Kidney glomerular epithelial cell (primary cell): ENCODE results near the gene ARHGEF28.

Experiments
- DNase-seq: peaks from one replicate; lab custom pipeline; 2025; lab: John Stamatoyannopoulos, UW

The ARHGEF28 gene

DNA sequence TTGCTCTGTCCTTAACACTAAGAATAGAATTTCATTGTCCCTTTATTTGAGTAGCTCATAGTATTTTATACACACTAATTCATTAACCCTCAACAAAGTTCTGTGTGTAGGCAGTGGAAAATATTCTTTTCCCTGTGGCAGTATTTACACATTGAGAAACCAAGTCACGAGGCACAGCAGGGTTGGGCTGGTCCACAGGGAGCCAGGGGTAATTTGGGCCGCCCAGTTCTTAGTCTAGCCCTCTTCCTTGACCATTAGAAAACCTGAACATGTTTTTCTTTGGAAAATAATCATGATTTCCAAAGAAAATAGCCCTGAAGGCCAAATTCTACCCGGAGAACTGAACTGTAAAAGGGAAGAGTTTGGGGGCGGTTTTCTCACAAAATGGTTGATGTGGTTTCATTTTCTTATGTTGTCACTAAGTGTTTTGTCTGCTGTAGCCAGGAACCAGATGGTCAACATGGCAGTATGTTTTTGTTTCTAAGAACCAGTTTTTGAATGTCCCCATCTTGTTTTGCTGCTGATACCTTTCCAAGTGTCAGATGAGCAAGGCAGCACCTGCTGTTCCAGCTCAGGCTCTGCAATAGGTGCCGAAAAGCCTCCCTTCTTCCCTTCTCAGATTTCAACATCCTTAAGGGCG is 29.6 kb downstream of the ARHGEF28 start:
- no peak for DNase-seq

- DNase-seq, result no peak
Observed at GRCh38 chr5:73661753-73662152, 35.8 kb downstream of the ARHGEF28 start.

- no peak for DNase-seq
Observed at GRCh38 chr5:73663161-73663859, 37.3 kb downstream of the ARHGEF28 start.

- DNase-seq, result peak; percentile 21
Observed at GRCh38 chr5:73663860-73664240, 37.9 kb downstream of the ARHGEF28 start.

DNA sequence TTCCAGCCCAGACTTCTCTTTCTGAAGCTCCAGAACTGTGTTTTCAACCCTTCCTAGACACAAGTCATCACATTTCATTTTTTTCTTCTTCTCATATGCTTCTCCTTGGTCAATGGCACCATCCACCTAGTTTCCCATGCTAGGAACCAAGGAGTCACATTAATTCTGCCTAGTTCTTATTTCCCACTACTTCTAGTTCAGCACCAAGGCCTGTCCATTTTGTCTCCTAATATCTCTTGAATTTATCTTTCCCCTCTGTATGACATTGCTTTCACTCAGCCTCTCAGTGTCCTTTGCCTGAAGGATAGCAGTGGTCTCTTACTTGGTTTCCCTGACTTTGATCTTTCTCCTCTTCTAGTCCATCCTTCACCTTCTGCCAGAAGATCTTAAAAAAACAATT is 38.8 kb downstream of the ARHGEF28 start:
- DNase-seq, result no peak

DNA sequence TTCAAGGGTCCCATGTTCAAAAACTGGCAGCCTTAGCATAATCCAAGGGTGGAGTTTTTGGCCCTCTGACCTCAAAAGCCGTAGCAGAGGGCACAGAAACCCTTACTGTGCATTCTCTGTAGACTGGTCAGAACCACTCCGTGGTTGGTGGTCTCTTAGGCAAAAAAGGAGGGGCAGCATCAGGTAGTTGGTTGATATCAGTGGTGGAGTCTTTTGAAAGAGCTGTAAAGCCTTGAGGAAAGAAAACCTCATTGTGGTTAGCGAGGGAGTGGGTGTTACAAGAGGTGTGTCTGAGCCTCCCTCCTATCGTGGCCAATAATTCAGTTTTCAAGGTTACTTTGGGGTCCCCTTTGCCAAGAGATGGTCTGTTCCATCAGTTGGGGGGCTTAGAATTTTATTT is 40.9 kb downstream of the ARHGEF28 start:
- DNase-seq, result no peak

- DNase-seq, result no peak
Observed at GRCh38 chr5:73668017-73668416, 42.0 kb downstream of the ARHGEF28 start.

- peak; percentile 68 for DNase-seq
Observed at GRCh38 chr5:73668486-73669111, 42.6 kb downstream of the ARHGEF28 start.

DNA sequence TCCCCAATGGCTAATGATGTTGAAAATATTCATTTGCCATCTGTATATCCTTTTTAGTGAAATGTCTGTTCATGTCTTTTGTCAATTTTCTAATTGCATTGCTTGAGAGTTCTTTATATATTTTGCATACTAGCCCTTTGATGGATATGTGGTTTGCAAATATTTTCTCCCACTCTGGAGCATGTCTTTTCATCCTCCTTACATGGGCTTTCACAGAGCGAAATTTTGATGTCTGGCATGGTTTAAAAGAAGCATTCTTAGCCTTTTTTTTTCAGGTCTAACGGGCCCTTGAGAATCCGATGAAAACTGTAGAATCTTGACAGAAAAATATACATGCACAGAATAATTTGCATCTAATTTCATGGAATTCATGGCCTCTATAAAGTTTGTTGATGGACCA is 44.7 kb downstream of the ARHGEF28 start:
- DNase-seq, result no peak

- DNase-seq, result no peak
Observed at GRCh38 chr5:73672132-73672531, 46.1 kb downstream of the ARHGEF28 start.

- DNase-seq, result peak; percentile 41
Observed at GRCh38 chr5:73673161-73673591, 47.2 kb downstream of the ARHGEF28 start.

- DNase-seq, result no peak
Observed at GRCh38 chr5:73674669-73675004, 48.6 kb downstream of the ARHGEF28 start.

- DNase-seq, result no peak
Observed at GRCh38 chr5:73678322-73678740, 52.3 kb downstream of the ARHGEF28 start.

GRCh38 chr5:73678807-73679206 is 52.8 kb downstream of the ARHGEF28 start:
- DNase-seq, result no peak

DNA sequence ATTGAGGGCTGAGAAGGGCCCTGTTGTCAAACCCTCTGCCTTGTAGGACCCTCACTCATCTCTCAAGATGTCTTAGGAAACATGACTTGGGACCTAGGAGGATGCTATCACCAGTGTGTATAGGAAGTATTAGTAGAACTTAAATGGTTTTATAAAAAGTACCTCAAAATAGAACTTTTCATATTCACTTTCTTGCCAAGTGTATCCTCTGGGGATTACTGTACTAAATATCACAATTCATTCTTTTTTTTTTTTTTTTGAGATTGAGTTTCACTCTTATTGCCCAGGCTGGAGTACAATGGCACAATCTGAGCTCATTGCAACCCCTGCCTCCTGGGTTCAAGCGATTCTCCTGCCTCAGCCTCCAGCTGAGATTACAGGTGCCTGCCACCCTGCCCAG is 56.2 kb downstream of the ARHGEF28 start:
- DNase-seq, result no peak

- DNase-seq, result no peak
Observed at GRCh38 chr5:73684691-73685090, 58.7 kb downstream of the ARHGEF28 start.

- no peak for DNase-seq
Observed at GRCh38 chr5:73686912-73687311, 60.9 kb downstream of the ARHGEF28 start.

DNA sequence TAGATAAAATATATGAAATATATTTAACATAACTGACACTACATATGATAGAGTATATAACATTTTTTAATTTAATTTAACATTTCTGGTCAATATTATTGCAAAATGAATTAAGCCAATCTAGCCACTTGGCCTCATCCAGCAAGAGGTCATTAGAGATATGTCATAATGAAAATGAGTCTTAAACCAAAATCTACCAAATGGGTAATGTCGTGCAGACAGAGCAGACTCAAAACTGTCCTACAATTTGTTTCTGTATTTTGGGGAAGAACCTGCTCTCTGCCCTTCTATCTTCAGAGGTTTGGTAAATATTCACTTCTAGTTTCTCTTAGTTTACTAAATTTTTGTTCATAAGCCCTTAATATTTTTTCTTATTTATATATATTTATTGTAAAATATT is 61.4 kb downstream of the ARHGEF28 start:
- DNase-seq, result no peak

- no peak for DNase-seq
Observed at GRCh38 chr5:73690015-73690414, 64.0 kb downstream of the ARHGEF28 start.

GRCh38 chr5:73691302-73692080 is 65.5 kb downstream of the ARHGEF28 start:
- no peak for DNase-seq

DNA sequence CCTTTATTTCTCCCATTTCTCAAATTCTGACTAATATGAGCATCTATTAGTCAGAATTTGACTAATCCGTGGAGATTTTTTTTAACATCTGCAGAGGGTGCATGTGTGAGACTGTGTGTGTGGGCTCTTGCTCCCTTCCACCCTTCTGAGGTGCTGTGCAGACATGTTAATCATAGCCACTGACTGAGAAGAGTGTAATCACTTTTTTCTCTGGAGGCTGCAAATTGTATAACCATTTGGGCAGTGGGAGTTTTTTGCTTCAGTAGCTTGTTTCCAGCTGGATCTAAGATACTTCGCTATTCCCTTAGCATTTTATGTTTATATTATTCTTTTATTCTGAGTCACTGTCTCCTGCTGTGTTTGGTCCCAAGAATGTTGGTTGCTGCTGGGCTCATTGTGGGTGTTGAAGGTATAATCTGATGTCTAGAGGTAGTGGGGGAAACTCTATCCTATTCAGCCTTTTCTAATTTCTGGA is 66.2 kb downstream of the ARHGEF28 start:
- DNase-seq, result peak; percentile 96

- no peak for DNase-seq
Observed at GRCh38 chr5:73692981-73693380, 67.0 kb downstream of the ARHGEF28 start.
